Liver (tissue), 9 donors: Measurements from ENCODE around the gene CDRT4. TPM values are rescaled to one million over a fixed set of nuclear protein-coding genes. Genes with fewer than 3 reads are reported as not detected.

ENCODE experiments used
- DNase-seq: peaks from one replicate; pipeline ENCODE4 v3.0.0-alpha.2; 2017; ENCODE audit warnings: low spot score
- H3K27ac ChIP-seq, 2 donors: one replicate each; pipeline ENCODE4 v1.7.0; 2013; ENCODE audit warnings: inconsistent platforms in 2 of 2, low read length in 2 of 2, control low read depth in 1 of 2, low read depth in 1 of 2, mild to moderate bottlenecking in 1 of 2
- H3K27me3 ChIP-seq, 4 donors: one replicate each; pipeline versions ENCODE4 v1.6.1 to v1.7.0; 2013; ENCODE audit warnings: low read length in 3 of 4, inconsistent platforms in 1 of 4, mild to moderate bottlenecking in 1 of 4, moderate library complexity in 1 of 4; ENCODE audit not compliant: control insufficient read depth in 4 of 4, insufficient read depth in 4 of 4
- H3K36me3 ChIP-seq, 4 donors: one replicate each; pipeline versions ENCODE4 v1.6.1 to v1.7.0; 2013; ENCODE audit warnings: low read length in 3 of 4, mild to moderate bottlenecking in 3 of 4, low read depth in 1 of 4, moderate library complexity in 1 of 4; ENCODE audit not compliant: control insufficient read depth in 4 of 4, insufficient read depth in 3 of 4
- H3K4me1 ChIP-seq, 4 donors: one replicate each; pipeline versions ENCODE4 v1.6.1 to v1.7.0; 2013; ENCODE audit warnings: low read length in 3 of 4, mild to moderate bottlenecking in 3 of 4, moderate library complexity in 1 of 4; ENCODE audit not compliant: control insufficient read depth in 4 of 4, insufficient read depth in 4 of 4
- H3K4me3 ChIP-seq, 3 donors: one replicate each; pipeline versions ENCODE4 v1.6.1 to v1.7.0; 2013; ENCODE audit warnings: low read length in 3 of 3, control low read depth in 1 of 3, low read depth in 1 of 3, mild to moderate bottlenecking in 1 of 3
- H3K9ac ChIP-seq, 2 donors: one replicate each; pipeline ENCODE4 v1.7.0; 2013; ENCODE audit warnings: low read length in 2 of 2, mild to moderate bottlenecking in 2 of 2, moderate library complexity in 2 of 2, control low read depth in 1 of 2, low read depth in 1 of 2
- H3K9me3 ChIP-seq, 4 donors: one replicate each; pipeline versions ENCODE4 v1.6.1 to v1.7.0; 2013; ENCODE audit warnings: low read length in 3 of 4; ENCODE audit not compliant: control insufficient read depth in 4 of 4
- EGR1 ChIP-seq, 2 donors: IDR thresholded peaks; 2 replicates each; pipeline ENCODE4 v1.6.1; 2016 to 2018; ENCODE audit warnings: antibody characterized with exemption in 2 of 2, low read depth in 2 of 2
- FOXA2 ChIP-seq: IDR thresholded peaks from 2 replicates; pipeline ENCODE4 v1.6.1; 2016; ENCODE audit warnings: antibody characterized with exemption
- GABPA ChIP-seq, 2 donors: IDR thresholded peaks in 1 of 2; conservative IDR thresholded peaks in 1 of 2; 2 replicates each; pipeline ENCODE4 v1.6.1; 2016; ENCODE audit warnings: antibody characterized with exemption in 2 of 2, mild to moderate bottlenecking in 1 of 2, moderate library complexity in 1 of 2
- HNF4G ChIP-seq: IDR thresholded peaks from 2 replicates; pipeline ENCODE4 v1.6.1; 2016; ENCODE audit warnings: antibody characterized with exemption
- JUND ChIP-seq, 2 donors: IDR thresholded peaks; 2 replicates each; pipeline ENCODE4 v1.6.1; 2016; ENCODE audit warnings: antibody characterized with exemption in 2 of 2
- NR2F2 ChIP-seq: IDR thresholded peaks from 2 replicates; pipeline ENCODE4 v1.6.1; 2016; ENCODE audit warnings: antibody characterized with exemption
- RAD21 ChIP-seq, 2 donors: IDR thresholded peaks; 2 replicates each; pipeline ENCODE4 v1.6.1; 2016; ENCODE audit warnings: antibody characterized with exemption in 2 of 2, mild to moderate bottlenecking in 2 of 2
- RXRA ChIP-seq, 2 donors: IDR thresholded peaks; 2 replicates each; pipeline ENCODE4 v1.6.1; 2017 to 2018; ENCODE audit warnings: antibody characterized with exemption in 2 of 2, mild to moderate bottlenecking in 1 of 2
- TAF1 ChIP-seq: conservative IDR thresholded peaks from 2 replicates; pipeline ENCODE4 v1.6.1; 2016; ENCODE audit warnings: antibody characterized with exemption, mild to moderate bottlenecking
- YY1 ChIP-seq: IDR thresholded peaks from 2 replicates; pipeline ENCODE4 v1.6.1; 2016; ENCODE audit warnings: antibody characterized with exemption, mild to moderate bottlenecking
- WGBS: extraction: QIAGEN DNeasy Blood & Tissue Kit; methylation state at CpG from one replicate; pipeline ENCODE4 v1.1.7; 2013; 5-methylcytosine and 5-hydroxymethylcytosine counted together
- polyA plus RNA-seq, 2 donors: library from polyadenylated mRNA; stranded (reverse) in 1 of 2; unstranded in 1 of 2; fragments of 200-250 nt in 1 of 2; fragments of >200 nt in 1 of 2; fragmentation: Nextera tagmentation in 1 of 2; extraction: Ambion mirVana in 1 of 2; gene quantifications; one replicate each; pipeline versions ENCODE4 v1.2.1 to v1.2.3, GENCODE V29; 2013 to 2015
- total RNA-seq, 2 donors: library from RNA; depleted of rRNA; stranded (reverse); fragments of >200 nt; gene quantifications; one replicate each; pipeline ENCODE4 v1.2.3, GENCODE V29; 2014
- TF ChIP-seq, protein P1 (sequence below): IDR thresholded peaks from 2 replicates; pipeline ENCODE4 v1.6.1; 2016; ENCODE audit warnings: antibody characterized with exemption
- TF ChIP-seq, protein P2 (sequence below): IDR thresholded peaks from 2 replicates; pipeline ENCODE4 v1.6.1; 2016; ENCODE audit warnings: antibody characterized with exemption
- TF ChIP-seq, protein P3 (sequence below): IDR thresholded peaks from 2 replicates; pipeline ENCODE4 v1.6.1; 2016; ENCODE audit warnings: antibody characterized with exemption
- TF ChIP-seq, protein P4 (sequence below): fragments of 150-350 bp; IDR thresholded peaks from 2 replicates; pipeline ENCODE4 v1.5.1; 2017; ENCODE audit warnings: improper control_type of control experiment, low read depth, low read length; ENCODE audit not compliant: missing input control
- TF ChIP-seq, protein P5 (sequence below): IDR thresholded peaks from 2 replicates; pipeline ENCODE4 v1.6.1; 2016; ENCODE audit warnings: antibody characterized with exemption, mild to moderate bottlenecking
- donor health status: healthy.
- donor health status: healthy.
- donor health status: healthy.
- donor health status: healthy.
- donor health status: healthy.

The CDRT4 gene
- total and polyA plus RNA-seq, 4 donors = 0.43 to 3.3 (median 1.8) TPM; not detected in 1

DNA sequence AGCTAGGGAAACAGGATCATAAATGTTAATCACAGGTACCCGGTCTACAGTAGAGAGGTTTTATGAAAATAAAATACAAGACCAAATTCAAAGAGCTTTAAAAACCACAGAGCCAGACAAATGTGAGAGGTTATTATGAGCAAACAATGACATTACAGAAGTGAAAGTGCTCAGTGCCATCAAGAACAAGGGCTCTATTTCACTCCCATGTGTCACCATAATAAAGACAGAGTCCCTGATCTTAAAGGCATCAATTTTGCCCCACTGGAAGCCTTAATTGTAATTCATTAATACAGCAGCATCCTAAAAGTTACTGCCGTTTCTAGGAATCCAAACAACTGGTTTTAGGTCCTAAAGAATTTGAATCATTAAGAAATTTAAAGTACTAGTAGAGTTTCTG, 43.7 kb upstream of the CDRT4 start:
- no peak overlapping the region for H3K27ac ChIP-seq

DNA sequence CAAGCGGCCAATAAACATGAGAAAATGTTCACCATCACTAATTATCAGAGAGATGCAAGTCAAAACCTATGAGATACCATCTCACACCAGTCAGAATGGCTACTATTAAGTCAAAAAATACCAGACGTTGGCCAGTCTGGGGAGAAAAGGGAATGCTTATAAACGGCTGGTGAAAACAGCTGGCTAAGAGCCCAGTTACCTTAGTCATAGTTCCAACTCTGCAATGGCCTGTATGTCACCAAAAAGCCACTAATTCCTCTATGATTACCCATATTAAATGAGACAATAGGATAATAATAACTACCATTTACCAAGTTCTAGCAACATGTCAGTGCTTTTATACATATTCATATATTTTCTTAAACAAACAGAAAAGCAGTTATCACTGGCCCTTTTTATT, 42.9 kb upstream of the CDRT4 start:
- Histone ChIP-seq H3K36me3 (peaks cover 0 to 5% (median 0%) of the 10 kb centered on the region in 4 donors), H3K27me3 (no peaks in the 10 kb centered on the region), H3K4me3 (no peak overlapping the region), H3K9me3 (no peaks in the 10 kb centered on the region), H3K9ac (no peak overlapping the region), H3K27ac (no peak overlapping the region), H3K4me1 (no peaks in the 10 kb centered on the region)
- no peak for DNase-seq
- 70% methylated on average over 3 of the region's 3 CpGs for WGBS
- TF ChIP-seq NR2F2 (no peak), HNF4G (no peak), YY1 (no peak), FOXA2 (no peak), EGR1 (IDR thresholded peaks at IDR 0.05; ENCODE audit: low read depth in 2 of 2) (no peak), JUND (IDR thresholded peaks at IDR 0.05) (no peak)
- TF ChIP-seq, protein P1, sequence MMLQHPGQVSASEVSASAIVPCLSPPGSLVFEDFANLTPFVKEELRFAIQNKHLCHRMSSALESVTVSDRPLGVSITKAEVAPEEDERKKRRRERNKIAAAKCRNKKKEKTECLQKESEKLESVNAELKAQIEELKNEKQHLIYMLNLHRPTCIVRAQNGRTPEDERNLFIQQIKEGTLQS = no peak
- TF ChIP-seq, protein P2, sequence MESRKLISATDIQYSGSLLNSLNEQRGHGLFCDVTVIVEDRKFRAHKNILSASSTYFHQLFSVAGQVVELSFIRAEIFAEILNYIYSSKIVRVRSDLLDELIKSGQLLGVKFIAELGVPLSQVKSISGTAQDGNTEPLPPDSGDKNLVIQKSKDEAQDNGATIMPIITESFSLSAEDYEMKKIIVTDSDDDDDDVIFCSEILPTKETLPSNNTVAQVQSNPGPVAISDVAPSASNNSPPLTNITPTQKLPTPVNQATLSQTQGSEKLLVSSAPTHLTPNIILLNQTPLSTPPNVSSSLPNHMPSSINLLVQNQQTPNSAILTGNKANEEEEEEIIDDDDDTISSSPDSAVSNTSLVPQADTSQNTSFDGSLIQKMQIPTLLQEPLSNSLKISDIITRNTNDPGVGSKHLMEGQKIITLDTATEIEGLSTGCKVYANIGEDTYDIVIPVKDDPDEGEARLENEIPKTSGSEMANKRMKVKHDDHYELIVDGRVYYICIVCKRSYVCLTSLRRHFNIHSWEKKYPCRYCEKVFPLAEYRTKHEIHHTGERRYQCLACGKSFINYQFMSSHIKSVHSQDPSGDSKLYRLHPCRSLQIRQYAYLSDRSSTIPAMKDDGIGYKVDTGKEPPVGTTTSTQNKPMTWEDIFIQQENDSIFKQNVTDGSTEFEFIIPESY = no peak
- TF ChIP-seq, protein P3, sequence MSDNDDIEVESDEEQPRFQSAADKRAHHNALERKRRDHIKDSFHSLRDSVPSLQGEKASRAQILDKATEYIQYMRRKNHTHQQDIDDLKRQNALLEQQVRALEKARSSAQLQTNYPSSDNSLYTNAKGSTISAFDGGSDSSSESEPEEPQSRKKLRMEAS = no peak

More for the DNA sequence above, 43.7 kb upstream of the CDRT4 start:
- H3K4me1 ChIP-seq = no peaks in the 10 kb centered on the region
- H3K36me3 ChIP-seq = peaks cover 0 to 5% (median 2%) of the 10 kb centered on the region in 4 donors
- H3K9me3 ChIP-seq = no peaks in the 10 kb centered on the region
- no peak overlapping the region for H3K9ac ChIP-seq
- no peak overlapping the region for H3K4me3 ChIP-seq
- WGBS = 80% methylated on average over 2 of the region's 2 CpGs
- DNase-seq = no peak
- H3K27me3 ChIP-seq = no peaks in the 10 kb centered on the region
- TF ChIP-seq, protein P2 = no peak
- TF ChIP-seq, protein P3 = no peak
- no peak for TF ChIP-seq NR2F2
- no peak for TF ChIP-seq GABPA (IDR thresholded peaks at IDR 0.05 in 1 of 2, conservative IDR thresholded peaks at IDR 0.05 in 1 of 2)
- no peak for TF ChIP-seq HNF4G
- no peak for TF ChIP-seq TAF1
- no peak for TF ChIP-seq JUND (IDR thresholded peaks at IDR 0.05)

DNA sequence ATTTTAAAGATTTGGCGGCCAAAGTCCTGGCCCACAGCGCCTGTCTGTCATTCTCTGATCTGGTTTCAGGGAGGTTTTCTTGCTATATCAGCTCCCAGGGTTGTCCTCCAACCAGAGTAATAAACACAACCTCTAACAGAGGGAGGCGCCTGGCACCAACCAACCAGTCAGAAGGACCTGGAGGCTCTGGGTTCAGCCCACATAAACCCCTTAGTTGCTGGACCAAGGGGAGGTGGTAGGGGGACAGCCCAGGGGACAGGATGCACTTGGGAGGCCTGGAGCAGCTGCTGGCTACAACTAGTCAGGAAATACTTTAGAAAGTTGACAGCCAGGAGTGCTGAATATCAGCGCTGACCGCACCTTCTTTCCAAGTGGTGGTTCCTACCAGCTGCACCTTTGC, 41.7 kb upstream of the CDRT4 start:
- no peak overlapping the region for H3K4me3 ChIP-seq
- 88% methylated on average over 5 of the region's 5 CpGs for WGBS
- TF ChIP-seq RXRA (IDR thresholded peaks at IDR 0.05) (no peak), RAD21 (IDR thresholded peaks at IDR 0.05) (no peak), JUND (IDR thresholded peaks at IDR 0.05) (no peak), NR2F2 (no peak), YY1 (no peak), EGR1 (IDR thresholded peaks at IDR 0.05; ENCODE audit: low read depth in 2 of 2) (no peak), GABPA (IDR thresholded peaks at IDR 0.05 in 1 of 2, conservative IDR thresholded peaks at IDR 0.05 in 1 of 2) (no peak)
- TF ChIP-seq, protein P4, sequence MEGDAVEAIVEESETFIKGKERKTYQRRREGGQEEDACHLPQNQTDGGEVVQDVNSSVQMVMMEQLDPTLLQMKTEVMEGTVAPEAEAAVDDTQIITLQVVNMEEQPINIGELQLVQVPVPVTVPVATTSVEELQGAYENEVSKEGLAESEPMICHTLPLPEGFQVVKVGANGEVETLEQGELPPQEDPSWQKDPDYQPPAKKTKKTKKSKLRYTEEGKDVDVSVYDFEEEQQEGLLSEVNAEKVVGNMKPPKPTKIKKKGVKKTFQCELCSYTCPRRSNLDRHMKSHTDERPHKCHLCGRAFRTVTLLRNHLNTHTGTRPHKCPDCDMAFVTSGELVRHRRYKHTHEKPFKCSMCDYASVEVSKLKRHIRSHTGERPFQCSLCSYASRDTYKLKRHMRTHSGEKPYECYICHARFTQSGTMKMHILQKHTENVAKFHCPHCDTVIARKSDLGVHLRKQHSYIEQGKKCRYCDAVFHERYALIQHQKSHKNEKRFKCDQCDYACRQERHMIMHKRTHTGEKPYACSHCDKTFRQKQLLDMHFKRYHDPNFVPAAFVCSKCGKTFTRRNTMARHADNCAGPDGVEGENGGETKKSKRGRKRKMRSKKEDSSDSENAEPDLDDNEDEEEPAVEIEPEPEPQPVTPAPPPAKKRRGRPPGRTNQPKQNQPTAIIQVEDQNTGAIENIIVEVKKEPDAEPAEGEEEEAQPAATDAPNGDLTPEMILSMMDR = no peak
- TF ChIP-seq, protein P5, sequence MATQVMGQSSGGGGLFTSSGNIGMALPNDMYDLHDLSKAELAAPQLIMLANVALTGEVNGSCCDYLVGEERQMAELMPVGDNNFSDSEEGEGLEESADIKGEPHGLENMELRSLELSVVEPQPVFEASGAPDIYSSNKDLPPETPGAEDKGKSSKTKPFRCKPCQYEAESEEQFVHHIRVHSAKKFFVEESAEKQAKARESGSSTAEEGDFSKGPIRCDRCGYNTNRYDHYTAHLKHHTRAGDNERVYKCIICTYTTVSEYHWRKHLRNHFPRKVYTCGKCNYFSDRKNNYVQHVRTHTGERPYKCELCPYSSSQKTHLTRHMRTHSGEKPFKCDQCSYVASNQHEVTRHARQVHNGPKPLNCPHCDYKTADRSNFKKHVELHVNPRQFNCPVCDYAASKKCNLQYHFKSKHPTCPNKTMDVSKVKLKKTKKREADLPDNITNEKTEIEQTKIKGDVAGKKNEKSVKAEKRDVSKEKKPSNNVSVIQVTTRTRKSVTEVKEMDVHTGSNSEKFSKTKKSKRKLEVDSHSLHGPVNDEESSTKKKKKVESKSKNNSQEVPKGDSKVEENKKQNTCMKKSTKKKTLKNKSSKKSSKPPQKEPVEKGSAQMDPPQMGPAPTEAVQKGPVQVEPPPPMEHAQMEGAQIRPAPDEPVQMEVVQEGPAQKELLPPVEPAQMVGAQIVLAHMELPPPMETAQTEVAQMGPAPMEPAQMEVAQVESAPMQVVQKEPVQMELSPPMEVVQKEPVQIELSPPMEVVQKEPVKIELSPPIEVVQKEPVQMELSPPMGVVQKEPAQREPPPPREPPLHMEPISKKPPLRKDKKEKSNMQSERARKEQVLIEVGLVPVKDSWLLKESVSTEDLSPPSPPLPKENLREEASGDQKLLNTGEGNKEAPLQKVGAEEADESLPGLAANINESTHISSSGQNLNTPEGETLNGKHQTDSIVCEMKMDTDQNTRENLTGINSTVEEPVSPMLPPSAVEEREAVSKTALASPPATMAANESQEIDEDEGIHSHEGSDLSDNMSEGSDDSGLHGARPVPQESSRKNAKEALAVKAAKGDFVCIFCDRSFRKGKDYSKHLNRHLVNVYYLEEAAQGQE = no peak

More for the DNA sequence above, 41.7 kb upstream of the CDRT4 start:
- no peak for DNase-seq
- no peaks in the 10 kb centered on the region for H3K9me3 ChIP-seq
- H3K27me3 ChIP-seq = no peaks in the 10 kb centered on the region
- peaks cover 0 to 5% (median 0%) of the 10 kb centered on the region in 4 donors for H3K36me3 ChIP-seq
- H3K27ac ChIP-seq = no peak overlapping the region
- H3K4me1 ChIP-seq = no peaks in the 10 kb centered on the region
- H3K9ac ChIP-seq = no peak overlapping the region
